Fibroblast of pulmonary artery (primary cell): ENCODE data around the gene DLAT.
"Not testable (repeated sequence)": the region's sequence is repeated elsewhere in the genome, so short reads cannot be mapped to it uniquely, and the experiment has no call there.

Experiments
- DNase-seq: peaks from one replicate; pipeline ENCODE4 v3.0.0-alpha.2; 2010; ENCODE audit warnings: low read depth
- H3K4me3 ChIP-seq: replicated peaks from 2 replicates; pipeline ENCODE4 v1.5.1; 2011; ENCODE audit warnings: low read depth, mild to moderate bottlenecking, control low read depth, low read length, moderate library complexity
- TF ChIP-seq, protein P1 (sequence below): IDR thresholded peaks from 2 replicates; pipeline ENCODE4 v1.5.1; 2011; ENCODE audit warnings: mild to moderate bottlenecking, control low read depth, low read length, inconsistent platforms; ENCODE audit errors: missing control alignments

Gene DLAT

DNA sequence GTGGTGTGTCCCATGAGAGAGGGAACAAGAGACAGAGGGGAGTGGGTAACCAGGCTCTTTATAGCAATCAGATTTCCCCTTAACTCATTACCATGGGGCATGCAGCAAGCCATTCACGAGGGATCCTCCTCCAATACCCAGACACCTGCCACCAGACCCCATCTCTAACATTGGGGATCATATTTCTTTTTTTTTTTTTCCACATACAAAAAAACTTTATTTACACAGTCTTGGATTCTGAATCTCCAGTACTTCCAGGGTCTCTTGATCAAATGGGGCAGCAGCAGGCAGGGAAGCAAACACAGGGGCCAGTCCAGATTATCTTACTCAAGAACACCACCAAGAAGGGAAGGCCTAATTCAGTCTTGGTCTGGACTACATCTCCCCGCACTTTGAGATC lies 4.3 kb downstream of the DLAT start:
- DNase-seq: no peak
- no peak overlapping the region for H3K4me3 ChIP-seq
- TF ChIP-seq, protein P1, sequence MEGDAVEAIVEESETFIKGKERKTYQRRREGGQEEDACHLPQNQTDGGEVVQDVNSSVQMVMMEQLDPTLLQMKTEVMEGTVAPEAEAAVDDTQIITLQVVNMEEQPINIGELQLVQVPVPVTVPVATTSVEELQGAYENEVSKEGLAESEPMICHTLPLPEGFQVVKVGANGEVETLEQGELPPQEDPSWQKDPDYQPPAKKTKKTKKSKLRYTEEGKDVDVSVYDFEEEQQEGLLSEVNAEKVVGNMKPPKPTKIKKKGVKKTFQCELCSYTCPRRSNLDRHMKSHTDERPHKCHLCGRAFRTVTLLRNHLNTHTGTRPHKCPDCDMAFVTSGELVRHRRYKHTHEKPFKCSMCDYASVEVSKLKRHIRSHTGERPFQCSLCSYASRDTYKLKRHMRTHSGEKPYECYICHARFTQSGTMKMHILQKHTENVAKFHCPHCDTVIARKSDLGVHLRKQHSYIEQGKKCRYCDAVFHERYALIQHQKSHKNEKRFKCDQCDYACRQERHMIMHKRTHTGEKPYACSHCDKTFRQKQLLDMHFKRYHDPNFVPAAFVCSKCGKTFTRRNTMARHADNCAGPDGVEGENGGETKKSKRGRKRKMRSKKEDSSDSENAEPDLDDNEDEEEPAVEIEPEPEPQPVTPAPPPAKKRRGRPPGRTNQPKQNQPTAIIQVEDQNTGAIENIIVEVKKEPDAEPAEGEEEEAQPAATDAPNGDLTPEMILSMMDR: no peak

DNA sequence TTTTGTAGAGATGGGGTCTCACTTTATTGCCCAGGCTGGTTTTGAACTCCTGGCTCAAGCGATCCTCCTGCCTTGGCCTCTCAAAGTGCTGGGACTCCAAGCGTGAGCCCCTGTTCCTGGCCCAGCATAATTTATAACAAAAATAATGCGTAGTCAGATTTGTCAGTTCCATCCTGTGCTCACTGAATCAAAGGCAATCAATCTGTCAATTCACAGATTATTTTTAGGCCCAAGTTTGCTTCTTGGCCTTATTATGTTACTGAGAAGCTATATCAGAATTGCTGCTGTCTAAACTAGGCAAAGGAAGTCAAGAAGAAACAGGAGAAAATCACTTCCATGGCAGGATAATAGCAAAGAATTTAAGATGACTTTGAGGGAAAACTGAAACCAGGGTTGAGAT lies 8.7 kb downstream of the DLAT start:
- no peak for DNase-seq
- no peak overlapping the region for H3K4me3 ChIP-seq
- TF ChIP-seq, protein P1: no peak

DNA sequence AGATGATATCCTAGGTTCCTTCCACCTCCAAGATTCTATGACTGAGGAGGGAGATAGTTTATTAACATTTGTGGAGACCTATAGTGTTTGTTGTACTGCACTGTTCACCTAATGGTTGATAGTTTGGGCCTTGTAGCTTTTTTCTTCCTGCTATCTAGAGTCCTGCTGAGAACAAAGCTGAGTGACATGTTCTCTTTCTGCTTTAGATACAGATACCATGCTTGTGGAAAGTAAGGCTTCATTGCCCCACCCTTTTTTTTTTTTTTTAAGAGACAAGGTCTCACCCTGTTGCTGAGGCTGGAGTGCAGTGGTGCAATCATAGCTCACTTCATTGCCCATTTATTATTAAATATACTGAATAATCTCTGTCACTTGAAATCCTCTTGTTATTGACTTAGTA lies 12.3 kb downstream of the DLAT start:
- TF ChIP-seq, protein P1: no peak
- no peak overlapping the region for H3K4me3 ChIP-seq
- no peak for DNase-seq

DNA sequence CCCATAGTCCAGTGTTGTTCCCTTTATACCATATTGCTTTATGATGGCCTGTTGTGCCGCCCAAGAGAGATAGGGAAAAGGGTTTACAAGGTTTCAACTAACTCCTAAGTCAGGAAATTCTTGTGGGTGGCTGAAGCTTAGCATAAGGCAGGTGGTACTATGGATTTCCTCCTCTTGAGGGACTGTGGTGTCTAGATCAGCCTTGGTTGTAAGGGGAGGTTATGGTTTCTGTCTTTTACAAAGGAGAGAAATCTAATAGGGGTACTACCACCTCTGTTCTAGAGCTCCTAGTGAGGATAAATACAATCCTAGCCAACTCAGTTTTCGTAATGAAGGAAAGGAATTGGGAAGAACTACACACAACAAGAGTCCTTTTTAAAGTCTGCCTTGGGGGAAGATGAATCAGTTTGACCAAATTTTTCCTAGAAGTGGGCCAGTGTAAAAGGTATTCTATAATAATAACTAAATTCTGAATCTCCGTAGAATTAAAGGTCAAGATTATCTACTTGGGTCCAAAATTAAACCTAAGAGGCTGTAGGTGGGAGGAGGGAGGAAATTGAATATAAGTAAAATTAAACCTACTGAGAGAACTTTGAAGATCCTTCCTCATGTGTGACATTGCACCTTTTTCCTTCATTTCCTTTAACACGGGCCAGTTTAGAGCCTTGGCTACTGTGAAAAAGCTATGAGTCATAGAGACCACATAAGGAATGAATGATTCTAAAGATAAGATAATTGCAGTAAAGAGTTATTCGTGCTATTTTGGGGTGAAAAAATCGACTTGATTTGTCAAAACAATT lies 17.2 kb downstream of the DLAT start:
- H3K4me3 ChIP-seq: no peak overlapping the region
- DNase-seq: peak; percentile 22
- TF ChIP-seq, protein P1: no peak

DNA sequence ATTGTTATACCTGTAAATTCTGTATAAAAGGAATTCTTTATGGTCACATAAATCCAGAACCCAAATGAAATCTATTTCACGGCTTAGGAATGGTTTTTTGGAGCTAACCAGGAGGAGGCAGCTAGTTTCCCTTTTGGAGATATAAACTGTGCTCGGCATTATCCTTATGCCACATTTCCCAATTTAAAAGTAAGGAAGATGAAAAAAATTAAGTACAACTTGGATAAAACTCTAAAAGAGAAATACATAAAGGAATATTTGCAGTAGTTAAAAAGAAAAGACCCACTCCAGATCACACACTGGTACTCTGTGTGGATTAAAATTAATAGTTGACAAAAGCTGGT lies 17.7 kb downstream of the DLAT start:
- TF ChIP-seq, protein P1: no peak
- DNase-seq: no peak
- H3K4me3 ChIP-seq: no peak overlapping the region

DNA sequence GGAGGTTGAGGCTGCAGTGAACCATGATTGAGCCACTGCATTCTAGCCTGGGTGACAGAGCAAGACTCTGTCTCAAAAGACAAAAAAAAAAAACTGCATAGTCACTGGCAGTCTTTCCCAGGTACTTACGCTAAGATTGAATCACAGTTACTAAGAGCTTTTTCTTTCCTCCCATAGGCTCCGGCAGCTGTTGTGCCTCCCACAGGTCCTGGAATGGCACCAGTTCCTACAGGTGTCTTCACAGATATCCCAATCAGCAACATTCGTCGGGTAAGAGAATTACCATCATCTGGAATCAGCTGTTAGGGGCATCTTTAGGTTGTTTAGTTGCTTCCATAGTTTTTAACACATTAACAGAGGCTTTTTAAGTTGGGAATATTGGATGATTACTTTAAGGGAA lies 19.8 kb downstream of the DLAT start:
- TF ChIP-seq, protein P1: no peak
- DNase-seq: no peak
- H3K4me3 ChIP-seq: no peak overlapping the region

DNA sequence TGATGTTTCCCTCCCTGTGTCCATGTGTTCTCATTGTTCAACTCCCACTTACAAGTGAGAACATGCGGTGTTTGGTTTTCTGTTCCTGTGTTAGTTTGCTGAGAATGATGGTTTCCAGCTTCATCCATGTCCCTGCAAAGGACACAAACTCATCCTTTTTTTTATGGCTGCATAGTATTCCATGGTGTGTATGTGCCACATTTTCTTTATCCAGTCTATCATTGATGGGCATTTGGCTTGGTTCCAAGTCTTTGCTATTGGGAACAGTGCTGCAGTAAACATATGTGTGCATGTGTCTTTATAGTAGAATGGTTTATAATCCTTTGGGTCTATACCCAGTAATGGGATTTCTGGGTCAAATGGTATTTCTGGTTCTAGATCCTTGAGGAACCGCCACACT lies 21.4 kb downstream of the DLAT start:
- not testable (repeated sequence) for H3K4me3 ChIP-seq, DNase-seq

DNA sequence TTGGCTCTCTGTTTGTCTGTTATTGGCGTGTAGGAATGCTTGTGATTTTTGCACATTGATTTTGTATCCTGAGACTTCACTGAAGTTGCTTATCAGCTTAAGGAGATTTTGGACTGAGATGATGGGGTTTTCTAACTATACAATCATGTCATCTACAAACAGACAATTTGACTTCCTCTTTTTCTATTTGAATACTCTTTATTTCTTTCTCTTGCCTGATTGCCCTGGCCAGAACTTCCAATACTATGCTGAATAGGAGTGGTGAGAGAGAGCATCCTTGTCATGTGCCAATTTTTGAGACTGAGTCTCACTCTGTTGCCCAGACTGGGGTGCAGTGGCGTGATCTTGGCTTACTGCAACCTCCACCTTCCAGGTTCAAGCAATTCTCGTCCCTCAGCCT lies 23.0 kb downstream of the DLAT start:
- not testable (repeated sequence) for DNase-seq, H3K4me3 ChIP-seq
